WTC11 (cell line): ENCODE measurements around the gene BANF2. TPM values are rescaled to one million over a fixed set of nuclear protein-coding genes. Genes with fewer than 3 reads are reported as not detected.

ENCODE experiments used
- ATAC-seq: fragments of 200-7000 bp; cut with Tn5 transposase; 2 replicates; pipeline ENCODE4 v1.10.0; 2021; ENCODE audit warnings: mild to moderate bottlenecking, moderate library complexity
- CTCF ChIA-PET: fragments of 300-600 bp; sonication (Branson Sonifier 250); formaldehyde crosslinking; loops from one replicate; lab custom pipeline; 2021; ENCODE audit warnings: antibody characterized with exemption; lab: Charles Lee
- POLR2A ChIA-PET: fragments of 350-600 bp; sonication (Branson Sonifier 250); formaldehyde crosslinking; loops from one replicate; lab custom pipeline; 2021; ENCODE audit warnings: antibody characterized with exemption; lab: Charles Lee
- DNase-seq: peaks from one replicate; pipeline ENCODE4 v3.0.0; 2021; ENCODE audit warnings: low spot score
- H3K27ac Mint-ChIP-seq: 2 replicates; pipeline ENCODE4 v1.8.0; 2021; ENCODE audit warnings: mixed read lengths
- H3K27me3 Mint-ChIP-seq: 2 replicates; pipeline ENCODE4 v1.8.0; 2021; ENCODE audit warnings: low read depth, mild to moderate bottlenecking, moderate library complexity, mixed read lengths
- H3K36me3 Mint-ChIP-seq: 2 replicates; pipeline ENCODE4 v1.8.0; 2021; ENCODE audit warnings: mixed read lengths
- H3K4me1 Mint-ChIP-seq: 2 replicates; pipeline ENCODE4 v1.8.0; 2022; ENCODE audit warnings: mixed read lengths
- H3K4me3 Mint-ChIP-seq: 2 replicates; pipeline ENCODE4 v1.8.0; 2021; ENCODE audit warnings: mild to moderate bottlenecking, moderate library complexity, mixed read lengths
- H3K9me3 Mint-ChIP-seq: 2 replicates; pipeline ENCODE4 v1.8.0; 2021; ENCODE audit warnings: mixed read lengths
- AFF4 ChIP-seq: sonication (generic); formaldehyde crosslinking; IDR thresholded peaks from 2 replicates; pipeline ENCODE4 v1.8.1; 2023; ENCODE audit warnings: mild to moderate bottlenecking, missing genetic modification reagents, borderline replicate concordance
- ERG ChIP-seq: fragments of 250-450 bp; sonication (Bioruptor Pico); IDR thresholded peaks from 2 replicates; pipeline ENCODE4 v1.8.0; 2021; ENCODE audit warnings: mild to moderate bottlenecking
- GABPB1 ChIP-seq: sonication (generic); formaldehyde crosslinking; IDR thresholded peaks from 2 replicates; pipeline ENCODE4 v1.8.1; 2023; ENCODE audit warnings: mild to moderate bottlenecking, missing genetic modification reagents
- SP1 ChIP-seq: sonication (generic); formaldehyde crosslinking; conservative IDR thresholded peaks from 2 replicates; pipeline ENCODE4 v1.8.1; 2022; ENCODE audit warnings: missing genetic modification reagents
- ZMAT4 ChIP-seq: fragments of 250-450 bp; sonication (Bioruptor Pico); IDR thresholded peaks from 2 replicates; pipeline ENCODE4 v1.9.0; 2021; ENCODE audit warnings: mild to moderate bottlenecking
- ZNF219 ChIP-seq: sonication (generic); formaldehyde crosslinking; IDR thresholded peaks from 2 replicates; pipeline ENCODE4 v1.8.0; 2023; ENCODE audit warnings: missing genetic modification reagents, mild to moderate bottlenecking, borderline replicate concordance
- ZNF281 ChIP-seq: sonication (generic); formaldehyde crosslinking; IDR thresholded peaks from 2 replicates; pipeline ENCODE4 v1.8.0; 2023; ENCODE audit warnings: mild to moderate bottlenecking, missing genetic modification reagents
- ZNF423 ChIP-seq: fragments of 250-450 bp; sonication (Bioruptor Pico); IDR thresholded peaks from 2 replicates; pipeline ENCODE4 v2.1.2; 2022; ENCODE audit warnings: mild to moderate bottlenecking, moderate library complexity
- ZNF532 ChIP-seq: fragments of 250-450 bp; sonication (Bioruptor Pico); IDR thresholded peaks from 2 replicates; pipeline ENCODE4 v1.9.0; 2021; ENCODE audit warnings: mild to moderate bottlenecking, borderline replicate concordance
- total RNA-seq: library from RNA; stranded (reverse); gene quantifications from 3 replicates; pipeline ENCODE4 v1.2.3, GENCODE V29; 2021

BANF2 gene
- total RNA-seq, 1 experiment from 2014 or later = not detected

GRCh38 chr20:17650301-17651128 lies 49.3 kb upstream of the BANF2 start:
- no peak overlapping the region for H3K4me3 Mint-ChIP-seq
- H3K27me3 Mint-ChIP-seq = no peaks in the 10 kb centered on the region
- peak overlapping the region; percentile 82 for H3K27ac Mint-ChIP-seq
- peaks cover 7% of the 10 kb centered on the region for H3K36me3 Mint-ChIP-seq
- no peaks in the 10 kb centered on the region for H3K9me3 Mint-ChIP-seq
- TF ChIP-seq ERG (no peak), GABPB1 (peak; percentile 32; the same call in 1 of the 2 replicates)
- TF ChIP-seq, all 79 proteins: peak for 1
- CTCF ChIA-PET = interaction anchor here (1.0 to 2.3 kb wide), 12 partner anchors 12 to 289 kb away, joined by 4 to 15 read pairs (median 6); partner anchors contain the start of genes BFSP1 and RRBP1
- POLR2A ChIA-PET = no interaction called here
- DNase-seq (no peak), ATAC-seq (no peak)
- peaks cover 67% of the 10 kb centered on the region for H3K4me1 Mint-ChIP-seq

GRCh38 chr20:17651129-17651759 lies 48.5 kb upstream of the BANF2 start:
- POLR2A ChIA-PET = no interaction called here

More at GRCh38 chr20:17651129-17651759, 48.5 kb upstream of the BANF2 start:
- no peak for ATAC-seq
- peaks cover 8% of the 10 kb centered on the region for H3K36me3 Mint-ChIP-seq
- H3K9me3 Mint-ChIP-seq = no peaks in the 10 kb centered on the region
- H3K27ac Mint-ChIP-seq = peak overlapping the region; percentile 82
- TF ChIP-seq AFF4 (CRISPR knock-in tag) (no peak), SP1 (CRISPR knock-in tag) (no peak), ZNF423 (CRISPR knock-in tag) (no peak), ZNF532 (CRISPR knock-in tag) (no peak), ZNF281 (CRISPR knock-in tag) (no peak), ZNF219 (CRISPR knock-in tag) (no peak), ZMAT4 (CRISPR knock-in tag) (no peak)
- H3K4me1 Mint-ChIP-seq = peaks cover 67% of the 10 kb centered on the region
- DNase-seq = no peak
- CTCF ChIA-PET = interaction anchor here (1.0 to 2.3 kb wide), 4 partner anchors 12 to 288 kb away, joined by 4 to 10 read pairs (median 6); no protein-coding TSS in a partner anchor
- no peaks in the 10 kb centered on the region for H3K27me3 Mint-ChIP-seq
- no peak overlapping the region for H3K4me3 Mint-ChIP-seq
